Spleen (tissue), 11 donors: ENCODE results near the gene ADAD2. TPM values are rescaled to one million over a fixed set of nuclear protein-coding genes. Genes with fewer than 3 reads are reported as not detected.

Experiments used
- DNase-seq: peaks from one replicate; pipeline ENCODE4 v3.0.0-alpha.2; 2020
- H3K27ac ChIP-seq, 8 donors: fragments of 200-600 bp; sonication (generic) in 7 of 8; 1 replicate in 4 of 8; 2 replicates in 4 of 8; pipeline versions ENCODE4 v1.5.0 to v1.8.0; 2016 to 2021; ENCODE audit warnings: inconsistent platforms in 4 of 8, mild to moderate bottlenecking in 4 of 8, moderate library complexity in 1 of 8
- H3K27me3 ChIP-seq, 7 donors: fragments of 200-600 bp; sonication (generic) in 6 of 7; replicated peaks in 1 of 7; 1 replicate in 4 of 7; 2 replicates in 3 of 7; pipeline versions ENCODE4 v1.5.0 to v1.8.0; 2016 to 2021; ENCODE audit warnings: inconsistent platforms in 3 of 7, mild to moderate bottlenecking in 1 of 7
- H3K36me3 ChIP-seq, 6 donors: fragments of 200-600 bp; sonication (generic) in 5 of 6; 1 replicate in 4 of 6; 2 replicates in 2 of 6; pipeline versions ENCODE4 v1.5.0 to v1.8.0; 2016 to 2021; ENCODE audit warnings: inconsistent platforms in 2 of 6
- H3K4me1 ChIP-seq, 6 donors: fragments of 200-600 bp; sonication (generic) in 5 of 6; 1 replicate in 3 of 6; 2 replicates in 3 of 6; pipeline versions ENCODE4 v1.5.0 to v1.8.0; 2016 to 2021; ENCODE audit warnings: inconsistent platforms in 3 of 6
- H3K4me3 ChIP-seq, 8 donors: fragments of 200-600 bp; sonication (generic) in 7 of 8; 1 replicate in 4 of 8; 2 replicates in 4 of 8; pipeline versions ENCODE4 v1.5.0 to v1.8.0; 2016 to 2021; ENCODE audit warnings: inconsistent platforms in 4 of 8, mild to moderate bottlenecking in 4 of 8, moderate library complexity in 2 of 8
- H3K9me3 ChIP-seq, 8 donors: fragments of 200-600 bp; sonication (generic) in 7 of 8; 1 replicate in 4 of 8; 2 replicates in 4 of 8; pipeline versions ENCODE4 v1.5.0 to v1.8.0; 2016 to 2021; ENCODE audit warnings: inconsistent platforms in 4 of 8
- CTCF ChIP-seq, 11 experiments: fragments of 200-600 bp in 7 of 11; fragments of 450-650 bp in 4 of 11; sonication (generic) in 4 of 11; IDR thresholded peaks in 8 of 11; conservative IDR thresholded peaks in 3 of 11; 1 replicate in 7 of 11; 2 replicates in 4 of 11; pipeline versions ENCODE4 v1.4.0 to v1.8.0; 2016 to 2021; ENCODE audit warnings: antibody characterized with exemption in 11 of 11, inconsistent platforms in 4 of 11, mild to moderate bottlenecking in 1 of 11
- POLR2A ChIP-seq, 3 donors: fragments of 450-650 bp; IDR thresholded peaks; one replicate each; pipeline ENCODE4 v1.5.1; 2017; ENCODE audit warnings: antibody characterized with exemption in 3 of 3, mild to moderate bottlenecking in 1 of 3
- POLR2AphosphoS5 ChIP-seq, 3 donors: sonication (generic); formaldehyde crosslinking; IDR thresholded peaks; one replicate each; pipeline ENCODE4 v1.5.1; 2017; ENCODE audit warnings: antibody characterized with exemption in 3 of 3
- WGBS, 5 donors: extraction: QIAGEN DNeasy Blood & Tissue Kit in 3 of 5; methylation state at CpG; one replicate each; pipeline versions ENCODE4 v1.1.5 to v1.1.7; 2013 to 2018; 5-methylcytosine and 5-hydroxymethylcytosine counted together
- intact Hi-C: fragments of 100-400 bp; cut with DNase I; formaldehyde crosslinking; loops from one replicate; pipeline ENCODE4 v1.15.0; 2023; ENCODE audit warnings: low total_unique reads
- polyA plus RNA-seq, 3 donors: library from polyadenylated mRNA; stranded (reverse); fragments of 200-250 nt; gene quantifications; one replicate each; pipeline ENCODE4 v1.2.1, GENCODE V29; 2013
- total RNA-seq, 7 donors: library from RNA; depleted of rRNA in 3 of 7; stranded (reverse); fragments of >200 nt in 3 of 7; fragmentation: NEBNext Ultra II Directional in 4 of 7; extraction: Animal tissue kit (Norgen Biotek cat#: 25700) in 4 of 7; gene quantifications; one replicate each; pipeline versions ENCODE4 v1.1.0 to v1.2.1, GENCODE V29; 2016 to 2021
- donor health status: healthy with polysubstance abuse.
- donor health status: DM: no; HTN: no; CAD: no; lungs with moderate emphysema.
- donor health status: DM: no; HTN: no; CAD: no.
- donor health status: Bipolar disorder and iron deficiency.
- donor health status: healthy.
- donor health status: DM: no; HTN: no; CAD: no.
- donor health status: DM: yes; HTN: yes; CAD: no.

Gene ADAD2
- total and polyA plus RNA-seq, 10 donors: 2.5 to 86.5 (median 7.0) TPM

- intact Hi-C loops: no loop called here
- WGBS, 5 donors: 71 to 88% (median 80%) methylated on average over 8 of the region's 8 CpGs
- TF ChIP-seq POLR2AphosphoS5 (IDR thresholded peaks at IDR 0.05) (no peak), POLR2A (IDR thresholded peaks at IDR 0.05) (no peak), CTCF (IDR thresholded peaks at IDR 0.05 in 8 of 11, conservative IDR thresholded peaks at IDR 0.05 in 3 of 11) (no peak)
These were observed 16.9 kb downstream of the ADAD2 start for GRCh38 chr16:84207879-84208278.

GRCh38 chr16:84209989-84210388, 19.0 kb downstream of the ADAD2 start:
- no peak overlapping the region for H3K27ac ChIP-seq
- no peak for TF ChIP-seq POLR2AphosphoS5 (IDR thresholded peaks at IDR 0.05)
- intact Hi-C loops: no loop called here
- 74 to 88% (median 81%) methylated on average over 2 of the region's 2 CpGs for WGBS, 5 donors
- no peaks in the 10 kb centered on the region for H3K27me3 ChIP-seq
- no peak for DNase-seq
- H3K9me3 ChIP-seq: no peaks in the 10 kb centered on the region
- no peaks in the 10 kb centered on the region for H3K36me3 ChIP-seq
- H3K4me3 ChIP-seq: no peak overlapping the region
- H3K4me1 ChIP-seq: no peaks in the 10 kb centered on the region

More at GRCh38 chr16:84207879-84208278, 16.9 kb downstream of the ADAD2 start:
- Histone ChIP-seq H3K27me3 (no peaks in the 10 kb centered on the region), H3K4me3 (no peak overlapping the region), H3K27ac (no peak overlapping the region), H3K36me3 (no peaks in the 10 kb centered on the region), H3K4me1 (no peaks in the 10 kb centered on the region), H3K9me3 (no peaks in the 10 kb centered on the region)
- no peak for DNase-seq

GRCh38 chr16:84212154-84212553, 21.2 kb downstream of the ADAD2 start:
- TF ChIP-seq POLR2AphosphoS5 (IDR thresholded peaks at IDR 0.05): no peak
- no peak for TF ChIP-seq POLR2A (IDR thresholded peaks at IDR 0.05)
- no peak for TF ChIP-seq CTCF (IDR thresholded peaks at IDR 0.05 in 8 of 11, conservative IDR thresholded peaks at IDR 0.05 in 3 of 11)
- no peak overlapping the region for H3K4me3 ChIP-seq
- no peaks in the 10 kb centered on the region for H3K4me1 ChIP-seq
- no peaks in the 10 kb centered on the region for H3K27me3 ChIP-seq
- 63 to 67% (median 66%) methylated on average over 4 of the region's 4 CpGs for WGBS, 5 donors
- H3K36me3 ChIP-seq: no peaks in the 10 kb centered on the region
- no peaks in the 10 kb centered on the region for H3K9me3 ChIP-seq
- no peak overlapping the region for H3K27ac ChIP-seq
- DNase-seq: no peak
- intact Hi-C loops: no loop called here

- Histone ChIP-seq H3K27me3 (no peaks in the 10 kb centered on the region), H3K4me3 (no peak overlapping the region), H3K36me3 (no peaks in the 10 kb centered on the region), H3K27ac (no peak overlapping the region), H3K9me3 (no peaks in the 10 kb centered on the region), H3K4me1 (no peaks in the 10 kb centered on the region)
- 86 to 93% (median 88%) methylated on average over 4 of the region's 4 CpGs for WGBS, 5 donors
- TF ChIP-seq CTCF (IDR thresholded peaks at IDR 0.05 in 8 of 11, conservative IDR thresholded peaks at IDR 0.05 in 3 of 11) (no peak), POLR2AphosphoS5 (IDR thresholded peaks at IDR 0.05) (no peak), POLR2A (IDR thresholded peaks at IDR 0.05) (no peak)
- intact Hi-C loops: no loop called here
- no peak for DNase-seq
These were observed 21.7 kb downstream of the ADAD2 start for GRCh38 chr16:84212631-84213030.
